GM23338 (cell line): Measurements from ENCODE around the gene PCK2. TPM values are rescaled to one million over a fixed set of nuclear protein-coding genes. Genes with fewer than 3 reads are reported as not detected.

ENCODE experiments used
- ATAC-seq: fragments of 200-7000 bp; cut with Tn5 transposase; 3 replicates; pipeline ENCODE4 v1.9.1; 2020
- DNase-seq: peaks from one replicate; pipeline ENCODE4 v3.0.0-alpha.2; 2015; ENCODE audit warnings: low spot score
- H2AFZ ChIP-seq: fragments of 200-600 bp; sonication (generic); 2 replicates; pipeline ENCODE4 v1.8.0; 2016; ENCODE audit warnings: antibody characterized with exemption, mild to moderate bottlenecking, moderate library complexity
- H3F3A ChIP-seq: fragments of 200-600 bp; sonication (generic); replicated peaks from 2 replicates; pipeline ENCODE4 v1.8.0; 2017; ENCODE audit warnings: antibody characterized with exemption, mixed run types, low read depth
- H3K27ac ChIP-seq: fragments of 200-600 bp; sonication (generic); 2 replicates; pipeline ENCODE4 v1.6.1; 2016; ENCODE audit warnings: low read depth
- H3K27me3 ChIP-seq: fragments of 200-600 bp; sonication (generic); 2 replicates; pipeline ENCODE4 v1.8.0; 2016; ENCODE audit warnings: mild to moderate bottlenecking, mixed run types, moderate library complexity; ENCODE audit not compliant: insufficient read depth
- H3K36me3 ChIP-seq: fragments of 200-600 bp; sonication (generic); 2 replicates; pipeline ENCODE4 v1.8.0; 2016; ENCODE audit warnings: mild to moderate bottlenecking; ENCODE audit not compliant: insufficient read depth
- H3K4me1 ChIP-seq: fragments of 200-600 bp; sonication (generic); 2 replicates; pipeline ENCODE4 v1.8.0; 2016; ENCODE audit warnings: mild to moderate bottlenecking, moderate library complexity; ENCODE audit not compliant: insufficient read depth
- H3K4me2 ChIP-seq: fragments of 200-600 bp; sonication (generic); 2 replicates; pipeline ENCODE4 v1.7.1; 2017; ENCODE audit warnings: mixed run types
- H3K4me3 ChIP-seq: fragments of 200-600 bp; sonication (generic); 2 replicates; pipeline ENCODE4 v1.6.1; 2016; ENCODE audit warnings: mixed run types
- H3K79me2 ChIP-seq: fragments of 200-600 bp; sonication (generic); replicated peaks from 2 replicates; pipeline ENCODE4 v1.8.0; 2017; ENCODE audit warnings: mild to moderate bottlenecking; ENCODE audit not compliant: insufficient read depth
- H3K9me2 ChIP-seq: fragments of 200-600 bp; sonication (generic); 2 replicates; pipeline ENCODE4 v1.8.0; 2017; ENCODE audit not compliant: insufficient read depth
- H4K20me1 ChIP-seq: fragments of 200-600 bp; sonication (generic); replicated peaks from 2 replicates; pipeline ENCODE4 v1.8.0; 2017; ENCODE audit warnings: mild to moderate bottlenecking; ENCODE audit not compliant: insufficient read depth
- H3K27ac Mint-ChIP-seq: 2 replicates; pipeline ENCODE4 v1.8.0; 2020; ENCODE audit warnings: inconsistent platforms, mild to moderate bottlenecking, moderate library complexity, mixed read lengths
- H3K27me3 Mint-ChIP-seq: 3 replicates; pipeline ENCODE4 v1.8.0; 2022; ENCODE audit warnings: low read depth, mild to moderate bottlenecking, moderate library complexity, mixed read lengths, inconsistent platforms; ENCODE audit not compliant: insufficient read depth, poor library complexity
- H3K36me3 Mint-ChIP-seq: 3 replicates; pipeline ENCODE4 v1.8.0; 2021; ENCODE audit warnings: low read depth, mild to moderate bottlenecking, inconsistent platforms, moderate library complexity, mixed read lengths
- H3K4me1 Mint-ChIP-seq: 3 replicates; pipeline ENCODE4 v1.8.0; 2020; ENCODE audit warnings: mild to moderate bottlenecking, inconsistent platforms, mixed read lengths
- H3K4me3 Mint-ChIP-seq: 3 replicates; pipeline ENCODE4 v1.8.0; 2021; ENCODE audit warnings: moderate library complexity, mild to moderate bottlenecking, inconsistent platforms, mixed read lengths
- H3K9me3 Mint-ChIP-seq: 3 replicates; pipeline ENCODE4 v1.8.0; 2020; ENCODE audit warnings: moderate library complexity, mild to moderate bottlenecking, inconsistent platforms, mixed read lengths
- EZH2 ChIP-seq: fragments of 200-600 bp; sonication (generic); IDR thresholded peaks from one replicate; pipeline ENCODE4 v1.8.0; 2017; ENCODE audit warnings: antibody characterized with exemption, mild to moderate bottlenecking, low read depth; ENCODE audit not compliant: unreplicated experiment
- JUNB ChIP-seq: IDR thresholded peaks from one replicate; pipeline ENCODE4 v1.6.1; 2016; ENCODE audit warnings: antibody characterized with exemption; ENCODE audit not compliant: unreplicated experiment
- NANOG ChIP-seq: IDR thresholded peaks from 2 replicates; pipeline ENCODE4 v1.6.1; 2016; ENCODE audit warnings: antibody characterized with exemption, borderline replicate concordance
- POLR2AphosphoS5 ChIP-seq: IDR thresholded peaks from 2 replicates; pipeline ENCODE4 v1.6.1; 2016; ENCODE audit warnings: antibody characterized with exemption, low read depth
- ZNF114 ChIP-seq: fragments of 250-450 bp; sonication (Bioruptor Pico); IDR thresholded peaks from 2 replicates; pipeline ENCODE4 v1.5.0; 2020; ENCODE audit warnings: mild to moderate bottlenecking, moderate library complexity
- ZNF331 ChIP-seq: fragments of 250-450 bp; sonication (Bioruptor Pico); IDR thresholded peaks from 2 replicates; pipeline ENCODE4 v1.5.0; 2020; ENCODE audit warnings: low read depth, mild to moderate bottlenecking, moderate library complexity
- polyA plus RNA-seq: library from polyadenylated mRNA; unstranded; fragments of >200 nt; fragmentation: Nextera tagmentation; extraction: Ambion mirVana; gene quantifications from 2 replicates; pipeline ENCODE4 v1.2.1, GENCODE V29; 2016
- total RNA-seq: library from RNA; depleted of rRNA; stranded (reverse); fragments of >200 nt; shearing (Covaris generic); gene quantifications from 2 replicates; pipeline ENCODE4 v1.2.3, GENCODE V29; 2014
- TF ChIP-seq, protein P1 (sequence below): IDR thresholded peaks from 2 replicates; pipeline ENCODE4 v1.6.1; 2016; ENCODE audit warnings: antibody characterized with exemption
- TF ChIP-seq, protein P2 (sequence below), 2 experiments: fragments of 200-600 bp in 1 of 2; sonication (generic) in 1 of 2; conservative IDR thresholded peaks; 2 replicates each; pipeline versions ENCODE4 v1.5.1 to v1.6.1; 2016 to 2017; ENCODE audit warnings: antibody characterized with exemption in 2 of 2, low read depth in 2 of 2, mild to moderate bottlenecking in 2 of 2, moderate library complexity in 1 of 2
- TF ChIP-seq, protein P3 (sequence below): IDR thresholded peaks from one replicate; pipeline ENCODE4 v1.6.1; 2018; ENCODE audit warnings: antibody characterized with exemption; ENCODE audit not compliant: unreplicated experiment
- TF ChIP-seq, protein P4 (sequence below): fragments of 250-450 bp; sonication (Bioruptor Pico); IDR thresholded peaks from 2 replicates; pipeline ENCODE4 v1.5.0; 2020; ENCODE audit warnings: mild to moderate bottlenecking, moderate library complexity

PCK2 gene
- total and polyA plus RNA-seq, 2 experiments from 2014 or later, result 53.5 to 103 TPM

DNA sequence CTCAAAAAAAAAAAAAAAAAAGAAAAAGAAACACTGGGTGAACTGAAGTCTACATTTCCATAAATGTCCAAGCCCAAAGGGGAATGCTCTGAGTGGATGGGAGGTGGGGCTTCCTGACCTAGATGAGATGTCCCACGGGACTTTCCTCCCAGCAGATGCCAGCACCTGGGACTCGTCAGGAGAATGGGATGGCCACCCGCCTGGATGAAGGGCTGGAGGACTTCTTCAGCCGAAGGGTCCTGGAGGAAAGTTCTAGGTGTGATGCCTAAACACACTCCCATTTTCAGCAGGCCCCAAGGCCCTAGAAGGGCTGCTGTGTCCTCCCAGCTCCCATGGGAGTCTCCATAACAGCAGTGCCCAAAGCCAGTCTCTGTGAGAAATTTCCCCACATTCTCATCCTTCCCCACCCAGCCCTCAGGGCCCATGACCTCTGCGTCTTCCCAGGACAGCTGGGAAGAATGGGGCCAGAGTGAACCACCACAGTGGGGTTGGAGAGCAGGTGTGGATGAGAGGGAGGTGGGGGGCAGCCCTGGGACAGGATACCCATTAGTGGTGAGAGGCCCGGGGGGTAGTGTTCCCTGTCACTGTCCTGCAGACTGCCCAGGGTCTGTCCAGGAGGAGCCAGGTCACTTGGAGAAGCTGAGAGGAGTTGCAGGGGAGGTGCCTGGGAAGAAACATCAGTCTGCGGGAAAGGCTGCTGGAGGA, 29.9 kb upstream of the PCK2 start:
- peaks cover 6% of the 10 kb centered on the region; the same call in 2 of the 3 replicates for H3K36me3 Mint-ChIP-seq
- Histone ChIP-seq H3F3A (no peaks in the 10 kb centered on the region), H3K9me2 (no peaks in the 10 kb centered on the region), H2AFZ (no peak overlapping the region), H4K20me1 (no peaks in the 10 kb centered on the region), H3K4me3 (no peak overlapping the region), H3K27me3 (no peaks in the 10 kb centered on the region), H3K36me3 (no peaks in the 10 kb centered on the region), H3K4me2 (no peak overlapping the region), H3K27ac (no peak overlapping the region), H3K79me2 (no peaks in the 10 kb centered on the region), H3K4me1 (no peaks in the 10 kb centered on the region)
- DNase-seq, result no peak
- no peak overlapping the region for H3K4me3 Mint-ChIP-seq
- TF ChIP-seq, protein P1, sequence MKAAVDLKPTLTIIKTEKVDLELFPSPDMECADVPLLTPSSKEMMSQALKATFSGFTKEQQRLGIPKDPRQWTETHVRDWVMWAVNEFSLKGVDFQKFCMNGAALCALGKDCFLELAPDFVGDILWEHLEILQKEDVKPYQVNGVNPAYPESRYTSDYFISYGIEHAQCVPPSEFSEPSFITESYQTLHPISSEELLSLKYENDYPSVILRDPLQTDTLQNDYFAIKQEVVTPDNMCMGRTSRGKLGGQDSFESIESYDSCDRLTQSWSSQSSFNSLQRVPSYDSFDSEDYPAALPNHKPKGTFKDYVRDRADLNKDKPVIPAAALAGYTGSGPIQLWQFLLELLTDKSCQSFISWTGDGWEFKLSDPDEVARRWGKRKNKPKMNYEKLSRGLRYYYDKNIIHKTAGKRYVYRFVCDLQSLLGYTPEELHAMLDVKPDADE, result no peak
- TF ChIP-seq POLR2AphosphoS5 (no peak), NANOG (no peak), ZNF331 (CRISPR knock-in tag) (no peak), ZNF114 (CRISPR knock-in tag) (no peak), EZH2 (no peak), JUNB (no peak)
- TF ChIP-seq, protein P2, sequence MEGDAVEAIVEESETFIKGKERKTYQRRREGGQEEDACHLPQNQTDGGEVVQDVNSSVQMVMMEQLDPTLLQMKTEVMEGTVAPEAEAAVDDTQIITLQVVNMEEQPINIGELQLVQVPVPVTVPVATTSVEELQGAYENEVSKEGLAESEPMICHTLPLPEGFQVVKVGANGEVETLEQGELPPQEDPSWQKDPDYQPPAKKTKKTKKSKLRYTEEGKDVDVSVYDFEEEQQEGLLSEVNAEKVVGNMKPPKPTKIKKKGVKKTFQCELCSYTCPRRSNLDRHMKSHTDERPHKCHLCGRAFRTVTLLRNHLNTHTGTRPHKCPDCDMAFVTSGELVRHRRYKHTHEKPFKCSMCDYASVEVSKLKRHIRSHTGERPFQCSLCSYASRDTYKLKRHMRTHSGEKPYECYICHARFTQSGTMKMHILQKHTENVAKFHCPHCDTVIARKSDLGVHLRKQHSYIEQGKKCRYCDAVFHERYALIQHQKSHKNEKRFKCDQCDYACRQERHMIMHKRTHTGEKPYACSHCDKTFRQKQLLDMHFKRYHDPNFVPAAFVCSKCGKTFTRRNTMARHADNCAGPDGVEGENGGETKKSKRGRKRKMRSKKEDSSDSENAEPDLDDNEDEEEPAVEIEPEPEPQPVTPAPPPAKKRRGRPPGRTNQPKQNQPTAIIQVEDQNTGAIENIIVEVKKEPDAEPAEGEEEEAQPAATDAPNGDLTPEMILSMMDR (conservative IDR thresholded peaks at IDR 0.05; ENCODE audit: low read depth in 2 of 2), result no peak
- TF ChIP-seq, protein P3, sequence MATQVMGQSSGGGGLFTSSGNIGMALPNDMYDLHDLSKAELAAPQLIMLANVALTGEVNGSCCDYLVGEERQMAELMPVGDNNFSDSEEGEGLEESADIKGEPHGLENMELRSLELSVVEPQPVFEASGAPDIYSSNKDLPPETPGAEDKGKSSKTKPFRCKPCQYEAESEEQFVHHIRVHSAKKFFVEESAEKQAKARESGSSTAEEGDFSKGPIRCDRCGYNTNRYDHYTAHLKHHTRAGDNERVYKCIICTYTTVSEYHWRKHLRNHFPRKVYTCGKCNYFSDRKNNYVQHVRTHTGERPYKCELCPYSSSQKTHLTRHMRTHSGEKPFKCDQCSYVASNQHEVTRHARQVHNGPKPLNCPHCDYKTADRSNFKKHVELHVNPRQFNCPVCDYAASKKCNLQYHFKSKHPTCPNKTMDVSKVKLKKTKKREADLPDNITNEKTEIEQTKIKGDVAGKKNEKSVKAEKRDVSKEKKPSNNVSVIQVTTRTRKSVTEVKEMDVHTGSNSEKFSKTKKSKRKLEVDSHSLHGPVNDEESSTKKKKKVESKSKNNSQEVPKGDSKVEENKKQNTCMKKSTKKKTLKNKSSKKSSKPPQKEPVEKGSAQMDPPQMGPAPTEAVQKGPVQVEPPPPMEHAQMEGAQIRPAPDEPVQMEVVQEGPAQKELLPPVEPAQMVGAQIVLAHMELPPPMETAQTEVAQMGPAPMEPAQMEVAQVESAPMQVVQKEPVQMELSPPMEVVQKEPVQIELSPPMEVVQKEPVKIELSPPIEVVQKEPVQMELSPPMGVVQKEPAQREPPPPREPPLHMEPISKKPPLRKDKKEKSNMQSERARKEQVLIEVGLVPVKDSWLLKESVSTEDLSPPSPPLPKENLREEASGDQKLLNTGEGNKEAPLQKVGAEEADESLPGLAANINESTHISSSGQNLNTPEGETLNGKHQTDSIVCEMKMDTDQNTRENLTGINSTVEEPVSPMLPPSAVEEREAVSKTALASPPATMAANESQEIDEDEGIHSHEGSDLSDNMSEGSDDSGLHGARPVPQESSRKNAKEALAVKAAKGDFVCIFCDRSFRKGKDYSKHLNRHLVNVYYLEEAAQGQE, result no peak
- TF ChIP-seq, protein P4, sequence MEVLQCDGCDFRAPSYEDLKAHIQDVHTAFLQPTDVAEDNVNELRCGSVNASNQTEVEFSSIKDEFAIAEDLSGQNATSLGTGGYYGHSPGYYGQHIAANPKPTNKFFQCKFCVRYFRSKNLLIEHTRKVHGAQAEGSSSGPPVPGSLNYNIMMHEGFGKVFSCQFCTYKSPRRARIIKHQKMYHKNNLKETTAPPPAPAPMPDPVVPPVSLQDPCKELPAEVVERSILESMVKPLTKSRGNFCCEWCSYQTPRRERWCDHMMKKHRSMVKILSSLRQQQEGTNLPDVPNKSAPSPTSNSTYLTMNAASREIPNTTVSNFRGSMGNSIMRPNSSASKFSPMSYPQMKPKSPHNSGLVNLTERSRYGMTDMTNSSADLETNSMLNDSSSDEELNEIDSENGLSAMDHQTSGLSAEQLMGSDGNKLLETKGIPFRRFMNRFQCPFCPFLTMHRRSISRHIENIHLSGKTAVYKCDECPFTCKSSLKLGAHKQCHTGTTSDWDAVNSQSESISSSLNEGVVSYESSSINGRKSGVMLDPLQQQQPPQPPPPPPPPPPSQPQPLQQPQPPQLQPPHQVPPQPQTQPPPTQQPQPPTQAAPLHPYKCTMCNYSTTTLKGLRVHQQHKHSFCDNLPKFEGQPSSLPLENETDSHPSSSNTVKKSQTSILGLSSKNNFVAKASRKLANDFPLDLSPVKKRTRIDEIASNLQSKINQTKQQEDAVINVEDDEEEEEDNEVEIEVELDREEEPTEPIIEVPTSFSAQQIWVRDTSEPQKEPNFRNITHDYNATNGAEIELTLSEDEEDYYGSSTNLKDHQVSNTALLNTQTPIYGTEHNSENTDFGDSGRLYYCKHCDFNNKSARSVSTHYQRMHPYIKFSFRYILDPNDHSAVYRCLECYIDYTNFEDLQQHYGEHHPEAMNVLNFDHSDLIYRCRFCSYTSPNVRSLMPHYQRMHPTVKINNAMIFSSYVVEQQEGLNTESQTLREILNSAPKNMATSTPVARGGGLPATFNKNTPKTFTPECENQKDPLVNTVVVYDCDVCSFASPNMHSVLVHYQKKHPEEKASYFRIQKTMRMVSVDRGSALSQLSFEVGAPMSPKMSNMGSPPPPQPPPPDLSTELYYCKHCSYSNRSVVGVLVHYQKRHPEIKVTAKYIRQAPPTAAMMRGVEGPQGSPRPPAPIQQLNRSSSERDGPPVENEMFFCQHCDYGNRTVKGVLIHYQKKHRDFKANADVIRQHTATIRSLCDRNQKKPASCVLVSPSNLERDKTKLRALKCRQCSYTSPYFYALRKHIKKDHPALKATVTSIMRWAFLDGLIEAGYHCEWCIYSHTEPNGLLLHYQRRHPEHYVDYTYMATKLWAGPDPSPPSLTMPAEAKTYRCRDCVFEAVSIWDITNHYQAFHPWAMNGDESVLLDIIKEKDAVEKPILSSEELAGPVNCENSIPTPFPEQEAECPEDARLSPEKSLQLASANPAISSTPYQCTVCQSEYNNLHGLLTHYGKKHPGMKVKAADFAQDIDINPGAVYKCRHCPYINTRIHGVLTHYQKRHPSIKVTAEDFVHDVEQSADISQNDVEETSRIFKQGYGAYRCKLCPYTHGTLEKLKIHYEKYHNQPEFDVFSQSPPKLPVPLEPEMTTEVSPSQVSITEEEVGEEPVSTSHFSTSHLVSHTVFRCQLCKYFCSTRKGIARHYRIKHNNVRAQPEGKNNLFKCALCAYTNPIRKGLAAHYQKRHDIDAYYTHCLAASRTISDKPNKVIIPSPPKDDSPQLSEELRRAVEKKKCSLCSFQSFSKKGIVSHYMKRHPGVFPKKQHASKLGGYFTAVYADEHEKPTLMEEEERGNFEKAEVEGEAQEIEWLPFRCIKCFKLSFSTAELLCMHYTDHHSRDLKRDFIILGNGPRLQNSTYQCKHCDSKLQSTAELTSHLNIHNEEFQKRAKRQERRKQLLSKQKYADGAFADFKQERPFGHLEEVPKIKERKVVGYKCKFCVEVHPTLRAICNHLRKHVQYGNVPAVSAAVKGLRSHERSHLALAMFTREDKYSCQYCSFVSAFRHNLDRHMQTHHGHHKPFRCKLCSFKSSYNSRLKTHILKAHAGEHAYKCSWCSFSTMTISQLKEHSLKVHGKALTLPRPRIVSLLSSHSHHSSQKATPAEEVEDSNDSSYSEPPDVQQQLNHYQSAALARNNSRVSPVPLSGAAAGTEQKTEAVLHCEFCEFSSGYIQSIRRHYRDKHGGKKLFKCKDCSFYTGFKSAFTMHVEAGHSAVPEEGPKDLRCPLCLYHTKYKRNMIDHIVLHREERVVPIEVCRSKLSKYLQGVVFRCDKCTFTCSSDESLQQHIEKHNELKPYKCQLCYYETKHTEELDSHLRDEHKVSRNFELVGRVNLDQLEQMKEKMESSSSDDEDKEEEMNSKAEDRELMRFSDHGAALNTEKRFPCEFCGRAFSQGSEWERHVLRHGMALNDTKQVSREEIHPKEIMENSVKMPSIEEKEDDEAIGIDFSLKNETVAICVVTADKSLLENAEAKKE (CRISPR knock-in tag), result no peak
- peaks cover 7% of the 10 kb centered on the region; the same call in 1 of the 3 replicates for H3K4me1 Mint-ChIP-seq
- H3K27me3 Mint-ChIP-seq, result peaks cover 2% of the 10 kb centered on the region
- ATAC-seq, result no peak
- no peaks in the 10 kb centered on the region; the same call in 2 of the 3 replicates for H3K9me3 Mint-ChIP-seq
- no peak overlapping the region for H3K27ac Mint-ChIP-seq
